ENCODE results near the gene CORO1C.

DNA sequence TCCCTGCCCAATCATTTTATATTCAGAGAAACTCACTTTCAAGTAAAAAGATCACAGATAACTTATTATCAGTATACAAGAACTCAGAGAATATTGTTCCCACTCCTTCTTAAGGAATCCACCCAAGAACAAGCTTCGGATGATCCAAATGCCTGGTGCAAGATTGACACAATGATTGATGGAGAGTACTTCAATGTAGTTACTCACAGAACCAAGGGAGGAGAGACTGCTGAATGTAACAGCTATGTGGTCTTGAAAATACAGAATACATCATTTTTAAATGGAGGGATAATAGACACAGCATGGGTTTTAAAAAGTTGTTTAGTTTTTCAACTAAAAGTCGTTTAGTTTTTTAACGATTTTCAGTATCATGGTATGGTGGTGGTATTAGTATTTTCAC lies 59.3 kb downstream of the CORO1C start:
- no peak for TF ChIP-seq CTCF (IDR thresholded peaks at IDR 0.05 in 8 of 11, conservative IDR thresholded peaks at IDR 0.05 in 3 of 11)
- no peak for TF ChIP-seq POLR2A (IDR thresholded peaks at IDR 0.05)

Data from spleen (tissue), 7 donors.